ENCODE results near the gene PODXL. TPM values are rescaled to one million over a fixed set of nuclear protein-coding genes. Genes with fewer than 3 reads are reported as not detected.

Gene PODXL
- total and polyA plus RNA-seq, 3 donors from 2014 or later = 15.4 to 27.3 (median 19.4) TPM

- Histone ChIP-seq H3K27me3 (no peaks in the 10 kb centered on the region), H3K4me1 (peaks cover 8% of the 10 kb centered on the region), H3K4me3 (no peak overlapping the region), H3K9me3 (no peaks in the 10 kb centered on the region), H3K36me3 (ENCODE audit: low read depth, missing control alignments) (no peaks in the 10 kb centered on the region), H3K27ac (peak overlapping the region in 1 of 2 donors; percentile 2)
- 61 to 62% methylated on average over 7 of the region's 7 CpGs for WGBS, 2 donors
- intact Hi-C loops (cut with DNase I; ENCODE audit: low total_unique reads) = no loop called here
- TF ChIP-seq POLR2A (IDR thresholded peaks at IDR 0.05) = no peak
- no peak for TF ChIP-seq CTCF (IDR thresholded peaks at IDR 0.05)
- DNase-seq = no peak
These were observed 100.9 kb downstream of the PODXL start for GRCh38 chr7:131455546-131455945.

- H3K4me1 ChIP-seq = peaks cover 8% of the 10 kb centered on the region
- intact Hi-C loops (cut with DNase I; ENCODE audit: low total_unique reads) = no loop called here
- TF ChIP-seq CTCF (IDR thresholded peaks at IDR 0.05) (no peak), POLR2A (IDR thresholded peaks at IDR 0.05) (no peak)
- no peaks in the 10 kb centered on the region for H3K27me3 ChIP-seq
- H3K4me3 ChIP-seq = no peak overlapping the region
- no peak for DNase-seq
- H3K9me3 ChIP-seq = no peaks in the 10 kb centered on the region
- no peaks in the 10 kb centered on the region for H3K36me3 ChIP-seq (ENCODE audit: low read depth, missing control alignments)
- 70 to 77% methylated on average over 2 of the region's 2 CpGs for WGBS, 2 donors
- peak overlapping the region in 1 of 2 donors; percentile 2 for H3K27ac ChIP-seq
These were observed 101.4 kb downstream of the PODXL start for GRCh38 chr7:131455001-131455400.

GRCh38 chr7:131454498-131454897 lies 101.9 kb downstream of the PODXL start:
- DNase-seq = no peak
- intact Hi-C loops (cut with DNase I; ENCODE audit: low total_unique reads) = no loop called here
- Histone ChIP-seq H3K4me3 (no peak overlapping the region), H3K36me3 (ENCODE audit: low read depth, missing control alignments) (no peaks in the 10 kb centered on the region), H3K27me3 (no peaks in the 10 kb centered on the region), H3K4me1 (peaks cover 8% of the 10 kb centered on the region), H3K27ac (no peak overlapping the region), H3K9me3 (no peaks in the 10 kb centered on the region)
- WGBS, 2 donors = 92 to 93% methylated on average over 1 of the region's 1 CpG
- TF ChIP-seq CTCF (IDR thresholded peaks at IDR 0.05) (no peak), POLR2A (IDR thresholded peaks at IDR 0.05) (no peak)

Other genes with a start within 250 kb of the PODXL start
- gene MKLN1, start 228.8 kb downstream of the PODXL start, total RNA-seq = 10 to 100 TPM; 82.4 to 87.9 TPM
- gene MKLN1, start 228.8 kb downstream of the PODXL start, polyA plus RNA-seq (ENCODE audit: insufficient read depth, low read depth, low replicate concordance) = 42.1 TPM

Measured in testis (tissue), 3 donors.